Left ventricle myocardium inferior (tissue), 1 donor: ENCODE results near the gene ZNF750. TPM values are rescaled to one million over a fixed set of nuclear protein-coding genes. Genes with fewer than 3 reads are reported as not detected.

Experiments
- DNase-seq: peaks from one replicate; pipeline ENCODE4 v3.0.0-alpha.2; 2020
- H3K27ac ChIP-seq: fragments of 200-600 bp; replicated peaks from 2 replicates; pipeline ENCODE4 v1.8.0; 2021
- H3K27me3 ChIP-seq: fragments of 200-600 bp; 2 replicates; pipeline ENCODE4 v1.8.0; 2021; ENCODE audit warnings: low read depth
- H3K36me3 ChIP-seq: fragments of 200-600 bp; 2 replicates; pipeline ENCODE4 v1.8.0; 2021
- H3K4me1 ChIP-seq: fragments of 200-600 bp; 2 replicates; pipeline ENCODE4 v1.8.0; 2021
- H3K4me3 ChIP-seq: fragments of 200-600 bp; 2 replicates; pipeline ENCODE4 v1.8.0; 2021; ENCODE audit warnings: mild to moderate bottlenecking, moderate library complexity
- H3K9me3 ChIP-seq: fragments of 200-600 bp; replicated peaks from 2 replicates; pipeline ENCODE4 v1.8.0; 2021
- CTCF ChIP-seq: fragments of 200-600 bp; IDR thresholded peaks from 2 replicates; pipeline ENCODE4 v1.8.0; 2021; ENCODE audit warnings: antibody characterized with exemption, mild to moderate bottlenecking, borderline replicate concordance
- intact Hi-C: fragments of 100-400 bp; cut with micrococcal nuclease; formaldehyde crosslinking; loops from one replicate; pipeline ENCODE4 v1.11.0; 2022
- total RNA-seq: library from RNA; stranded (reverse); fragmentation: NEBNext Ultra II Directional; extraction: Animal tissue kit (Norgen Biotek cat#: 25700); gene quantifications from one replicate; pipeline ENCODE4 v1.2.1, GENCODE V29; 2021
- donor health status: DM: no; HTN: yes; CAD: no; lungs with severe emphysema.

ZNF750 gene
- total RNA-seq, 1 donor from 2014 or later, result not detected

GRCh38 chr17:82860606-82861392 lies 21.0 kb upstream of the ZNF750 start:
- intact Hi-C loops, result no loop called here
- Histone ChIP-seq H3K27me3 (no peaks in the 10 kb centered on the region), H3K4me1 (peaks cover 50% of the 10 kb centered on the region), H3K27ac (peak overlapping the region; percentile 41), H3K36me3 (no peaks in the 10 kb centered on the region), H3K4me3 (no peak overlapping the region), H3K9me3 (no peaks in the 10 kb centered on the region)
- DNase-seq, result no peak
- no peak for TF ChIP-seq CTCF

- peak overlapping the region; percentile 41 for H3K27ac ChIP-seq
- no peaks in the 10 kb centered on the region for H3K9me3 ChIP-seq
- peaks cover 1% of the 10 kb centered on the region for H3K36me3 ChIP-seq
- TF ChIP-seq CTCF, result no peak
- DNase-seq, result no peak
- no peak overlapping the region for H3K4me3 ChIP-seq
- intact Hi-C loops, result no loop called here
- H3K27me3 ChIP-seq, result no peaks in the 10 kb centered on the region
- H3K4me1 ChIP-seq, result peaks cover 40% of the 10 kb centered on the region
These were observed 19.9 kb upstream of the ZNF750 start for GRCh38 chr17:82859431-82860403.

GRCh38 chr17:82858376-82859126 lies 18.7 kb upstream of the ZNF750 start:
- Histone ChIP-seq H3K36me3 (peaks cover 13% of the 10 kb centered on the region), H3K27ac (peak overlapping the region; percentile 22), H3K9me3 (no peaks in the 10 kb centered on the region), H3K4me3 (no peak overlapping the region), H3K4me1 (peaks cover 28% of the 10 kb centered on the region), H3K27me3 (no peaks in the 10 kb centered on the region)
- no peak for DNase-seq
- intact Hi-C loops, result no loop called here
- no peak for TF ChIP-seq CTCF

GRCh38 chr17:82856361-82856760 lies 16.5 kb upstream of the ZNF750 start:
- intact Hi-C loops, result no loop called here
- H3K4me3 ChIP-seq, result no peak overlapping the region
- no peak for DNase-seq
- no peaks in the 10 kb centered on the region for H3K27me3 ChIP-seq
- H3K36me3 ChIP-seq, result peaks cover 13% of the 10 kb centered on the region
- H3K4me1 ChIP-seq, result peaks cover 22% of the 10 kb centered on the region
- TF ChIP-seq CTCF, result no peak
- H3K9me3 ChIP-seq, result no peaks in the 10 kb centered on the region
- H3K27ac ChIP-seq, result no peak overlapping the region

- TF ChIP-seq CTCF, result no peak
- Histone ChIP-seq H3K4me1 (peaks cover 9% of the 10 kb centered on the region), H3K4me3 (no peak overlapping the region), H3K9me3 (no peaks in the 10 kb centered on the region), H3K36me3 (peaks cover 16% of the 10 kb centered on the region), H3K27me3 (no peaks in the 10 kb centered on the region), H3K27ac (no peak overlapping the region)
- intact Hi-C loops, result no loop called here
- no peak for DNase-seq
These were observed 14.4 kb upstream of the ZNF750 start for GRCh38 chr17:82854226-82854625.
